Neuronal stem cell (in vitro differentiated cells): ENCODE measurements around the gene SLC25A15.

Experiments
- DNase-seq: peaks from one replicate; pipeline ENCODE4 v3.0.0-alpha.2; 2013; ENCODE audit warnings: low spot score
- H2AFZ ChIP-seq: one replicate; pipeline ENCODE4 v1.6.1; 2013; ENCODE audit warnings: mild to moderate bottlenecking, low read length, inconsistent platforms
- H2AK5ac ChIP-seq: 2 replicates; pipeline ENCODE4 v1.6.1; 2013; ENCODE audit warnings: low read depth, mild to moderate bottlenecking, inconsistent platforms, low read length, moderate library complexity, mixed read lengths
- H2BK120ac ChIP-seq: 2 replicates; pipeline ENCODE4 v1.6.1; 2013; ENCODE audit warnings: low read depth, mild to moderate bottlenecking, inconsistent platforms, low read length, moderate library complexity, mixed read lengths
- H2BK12ac ChIP-seq: one replicate; pipeline ENCODE4 v1.6.1; 2013; ENCODE audit warnings: low read length, inconsistent platforms
- H2BK15ac ChIP-seq: 2 replicates; pipeline ENCODE4 v1.6.1; 2013; ENCODE audit warnings: mild to moderate bottlenecking, low read length, inconsistent platforms, mixed read lengths
- H2BK5ac ChIP-seq: one replicate; pipeline ENCODE4 v1.6.1; 2013; ENCODE audit warnings: inconsistent platforms, mild to moderate bottlenecking, low read length, moderate library complexity
- H3K14ac ChIP-seq: one replicate; pipeline ENCODE4 v1.6.1; 2013; ENCODE audit warnings: low read length, inconsistent platforms
- H3K18ac ChIP-seq: 2 replicates; pipeline ENCODE4 v1.6.1; 2013; ENCODE audit warnings: low read length, inconsistent platforms
- H3K23ac ChIP-seq: 2 replicates; pipeline ENCODE4 v1.6.1; 2013; ENCODE audit warnings: low read depth, mild to moderate bottlenecking, mixed read lengths, low read length, inconsistent platforms; ENCODE audit not compliant: poor library complexity
- H3K27ac ChIP-seq: replicated peaks from 3 replicates; pipeline ENCODE4 v1.5.1; 2013; ENCODE audit warnings: low read length, inconsistent platforms
- H3K27me3 ChIP-seq, 3 experiments: 2 replicates each; pipeline ENCODE4 v1.6.1; 2013; ENCODE audit warnings: low read length in 3 of 3, mild to moderate bottlenecking in 2 of 3, inconsistent platforms in 1 of 3, low read depth in 1 of 3, mixed read lengths in 1 of 3, moderate library complexity in 1 of 3; ENCODE audit not compliant: control insufficient read depth in 3 of 3, insufficient read depth in 3 of 3
- H3K36me3 ChIP-seq, 2 donors: replicated peaks in 1 of 2; 2 replicates each; pipeline ENCODE4 v1.6.1; 2013; ENCODE audit warnings: low read length in 2 of 2; ENCODE audit not compliant: control insufficient read depth in 2 of 2, insufficient read depth in 2 of 2
- H3K4ac ChIP-seq: 2 replicates; pipeline ENCODE4 v1.6.1; 2013; ENCODE audit warnings: inconsistent platforms, mild to moderate bottlenecking, low read length, moderate library complexity
- H3K4me1 ChIP-seq, 2 donors: 1 replicate in 1 of 2; 2 replicates in 1 of 2; pipeline ENCODE4 v1.6.1; 2013; ENCODE audit warnings: low read length in 2 of 2, low read depth in 1 of 2; ENCODE audit not compliant: control insufficient read depth in 2 of 2, insufficient read depth in 1 of 2
- H3K4me2 ChIP-seq: one replicate; pipeline ENCODE4 v1.6.1; 2013; ENCODE audit warnings: mild to moderate bottlenecking, low read length, inconsistent platforms; ENCODE audit not compliant: insufficient read depth, poor library complexity, severe bottlenecking
- H3K4me3 ChIP-seq, 2 donors: 2 replicates each; pipeline ENCODE4 v1.5.1; 2013; ENCODE audit warnings: low read length in 2 of 2, mild to moderate bottlenecking in 2 of 2, inconsistent platforms in 1 of 2, moderate library complexity in 1 of 2
- H3K79me1 ChIP-seq: one replicate; pipeline ENCODE4 v1.6.1; 2013; ENCODE audit warnings: low read depth, mild to moderate bottlenecking, inconsistent platforms, low read length, moderate library complexity
- H3K9ac ChIP-seq: one replicate; pipeline ENCODE4 v1.6.1; 2013; ENCODE audit warnings: mild to moderate bottlenecking, low read depth, low read length, inconsistent platforms; ENCODE audit not compliant: poor library complexity
- H3K9me3 ChIP-seq, 2 donors: replicated peaks in 1 of 2; 2 replicates each; pipeline versions ENCODE3 to v1.6.1; 2013; ENCODE audit warnings: low read length in 2 of 2, mild to moderate bottlenecking in 2 of 2, inconsistent platforms in 1 of 2, low read depth in 1 of 2, mixed read lengths in 1 of 2, moderate library complexity in 1 of 2; ENCODE audit not compliant: control insufficient read depth in 2 of 2, insufficient read depth in 1 of 2
- H4K8ac ChIP-seq: one replicate; pipeline ENCODE4 v1.6.1; 2013; ENCODE audit warnings: low read depth, mild to moderate bottlenecking, inconsistent platforms, low read length, moderate library complexity
- H4K91ac ChIP-seq: one replicate; pipeline ENCODE4 v1.6.1; 2013; ENCODE audit warnings: low read length, low read depth, mild to moderate bottlenecking, inconsistent platforms; ENCODE audit not compliant: poor library complexity
- WGBS, 2 donors: extraction: QIAGEN DNeasy Blood & Tissue Kit; methylation state at CpG; one replicate each; pipeline ENCODE4 v1.1.7; 2013; ENCODE audit warnings: missing lambda C conversion rate in 2 of 2, mixed read lengths in 1 of 2; ENCODE audit not compliant: insufficient read length in 2 of 2, insufficient replicate concordance in 1 of 2; ENCODE audit errors: extremely low coverage in 2 of 2; 5-methylcytosine and 5-hydroxymethylcytosine counted together

The SLC25A15 gene

GRCh38 chr13:40793339-40793738 lies 3.9 kb downstream of the SLC25A15 start:
- Histone ChIP-seq H3K14ac (no peak overlapping the region), H3K4me3 (no peak overlapping the region), H4K8ac (no peak overlapping the region), H3K9ac (no peak overlapping the region), H3K27me3 (no peaks in the 10 kb centered on the region), H2BK12ac (no peak overlapping the region), H3K9me3 (no peaks in the 10 kb centered on the region), H2BK5ac (no peak overlapping the region), H3K36me3 (peaks cover 13 to 56% of the 10 kb centered on the region in 2 donors), H2BK120ac (no peak overlapping the region), H2BK15ac (no peak overlapping the region), H3K4me1 (peaks cover 2 to 4% of the 10 kb centered on the region in 2 donors), H3K27ac (no peak overlapping the region), H3K18ac (no peak overlapping the region), H3K4ac (no peak overlapping the region), H3K23ac (no peak overlapping the region), H3K4me2 (no peak overlapping the region), H2AK5ac (no peak overlapping the region), H3K79me1 (peaks cover 6% of the 10 kb centered on the region), H4K91ac (no peak overlapping the region), H2AFZ (no peak overlapping the region)
- no CpG with 5 or more reads among the region's 3 CpGs for WGBS, 2 donors
- no peak for DNase-seq

DNA sequence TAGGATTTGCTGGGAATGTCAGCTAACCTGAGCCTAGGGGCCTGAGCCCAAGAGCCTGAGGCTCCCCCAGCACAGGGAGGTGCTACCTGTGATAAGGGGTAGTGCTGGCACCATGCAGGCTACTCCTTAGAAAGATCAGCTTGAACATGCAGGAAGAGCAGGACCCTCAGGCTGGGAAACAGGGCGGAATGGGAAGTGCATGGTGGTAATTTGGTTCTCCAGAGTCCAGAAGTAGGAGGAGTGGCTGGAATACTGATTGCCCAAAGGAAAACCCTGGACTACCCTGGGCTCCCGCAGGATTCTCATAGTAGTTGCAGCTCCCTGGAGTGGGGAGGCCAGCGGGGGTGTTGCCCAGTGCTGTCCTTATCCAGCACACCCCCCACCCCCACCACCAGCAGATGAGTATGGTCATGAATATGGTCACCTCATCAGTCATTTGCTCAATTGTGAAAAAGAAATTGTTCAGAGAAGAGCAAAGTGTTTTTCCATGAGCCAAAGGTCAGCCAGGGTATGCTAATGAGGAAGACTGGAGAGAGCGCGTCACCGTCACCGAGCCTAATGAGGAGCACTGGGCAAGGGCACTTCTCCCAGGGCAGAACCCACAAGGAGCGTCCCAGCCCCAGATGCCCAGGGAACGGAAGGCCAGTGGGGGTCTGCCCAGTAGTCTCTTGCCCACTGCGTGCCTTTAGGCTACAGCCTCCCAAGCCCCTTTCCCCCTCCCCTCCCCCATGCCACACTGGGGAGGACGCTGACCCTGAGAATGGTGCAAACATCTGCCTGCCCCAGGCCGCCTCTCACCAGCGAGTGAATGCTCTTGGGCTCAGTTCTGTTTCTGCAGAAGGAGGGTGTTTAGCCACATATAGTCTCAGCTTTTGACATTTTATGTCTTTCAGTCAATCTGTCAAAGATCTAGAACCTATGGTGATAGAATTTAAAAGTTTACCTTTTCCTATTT lies 5.3 kb downstream of the SLC25A15 start:
- Histone ChIP-seq H2BK15ac (no peak overlapping the region), H4K91ac (no peak overlapping the region), H3K79me1 (peaks cover 6% of the 10 kb centered on the region), H3K18ac (no peak overlapping the region), H3K27me3 (no peaks in the 10 kb centered on the region), H2AK5ac (no peak overlapping the region), H3K23ac (no peak overlapping the region), H3K14ac (no peak overlapping the region), H3K36me3 (peaks cover 22 to 69% of the 10 kb centered on the region in 2 donors), H3K9ac (no peak overlapping the region), H2BK12ac (no peak overlapping the region), H2AFZ (no peak overlapping the region), H3K4ac (no peak overlapping the region), H3K27ac (no peak overlapping the region), H3K4me3 (no peak overlapping the region), H3K4me2 (no peak overlapping the region), H3K4me1 (peaks cover 2% of the 10 kb centered on the region in 2 donors), H3K9me3 (no peaks in the 10 kb centered on the region), H2BK120ac (no peak overlapping the region), H4K8ac (no peak overlapping the region), H2BK5ac (no peak overlapping the region)
- WGBS, 2 donors: no CpG with 5 or more reads among the region's 13 CpGs
- DNase-seq: no peak

DNA sequence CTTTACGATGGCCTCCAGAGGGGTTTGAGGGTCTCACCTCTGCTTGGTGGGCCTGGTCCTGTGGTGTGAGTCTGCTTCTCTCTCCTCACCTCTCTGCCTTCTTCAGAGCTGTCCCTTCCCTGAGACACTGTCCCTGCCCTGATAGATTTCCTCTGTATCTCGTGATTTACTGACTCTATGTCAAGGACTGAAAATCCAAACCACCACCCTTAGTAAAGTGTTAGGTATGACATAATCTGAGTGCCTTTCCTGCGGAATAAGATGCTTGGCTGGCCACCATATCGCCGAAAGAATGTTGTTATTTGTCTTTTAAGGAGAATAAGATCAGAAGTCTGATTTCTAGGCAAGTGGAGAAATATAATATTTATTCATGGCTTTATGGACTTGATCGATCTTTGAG lies 7.2 kb downstream of the SLC25A15 start:
- no CpG with 5 or more reads among the region's 6 CpGs for WGBS, 2 donors
- no peak overlapping the region for H3K9ac ChIP-seq
- H3K4me2 ChIP-seq: no peak overlapping the region
- no peak overlapping the region for H2BK5ac ChIP-seq
- no peak overlapping the region for H3K14ac ChIP-seq
- H3K27me3 ChIP-seq: no peaks in the 10 kb centered on the region
- no peak overlapping the region for H2BK15ac ChIP-seq
- no peak overlapping the region for H3K4me3 ChIP-seq
- no peaks in the 10 kb centered on the region for H3K79me1 ChIP-seq
- H4K8ac ChIP-seq: no peak overlapping the region
- H3K4me1 ChIP-seq: peaks cover 2% of the 10 kb centered on the region in 2 donors
- no peak overlapping the region for H3K18ac ChIP-seq
- no peak overlapping the region for H2BK12ac ChIP-seq
- H3K23ac ChIP-seq: no peak overlapping the region
- no peak for DNase-seq
- no peak overlapping the region for H3K4ac ChIP-seq
- H3K36me3 ChIP-seq: peaks cover 26 to 89% of the 10 kb centered on the region in 2 donors
- no peak overlapping the region for H2AFZ ChIP-seq
- H2AK5ac ChIP-seq: no peak overlapping the region
- no peak overlapping the region for H2BK120ac ChIP-seq
- H4K91ac ChIP-seq: no peak overlapping the region
- H3K9me3 ChIP-seq: no peaks in the 10 kb centered on the region
- H3K27ac ChIP-seq: no peak overlapping the region

DNA sequence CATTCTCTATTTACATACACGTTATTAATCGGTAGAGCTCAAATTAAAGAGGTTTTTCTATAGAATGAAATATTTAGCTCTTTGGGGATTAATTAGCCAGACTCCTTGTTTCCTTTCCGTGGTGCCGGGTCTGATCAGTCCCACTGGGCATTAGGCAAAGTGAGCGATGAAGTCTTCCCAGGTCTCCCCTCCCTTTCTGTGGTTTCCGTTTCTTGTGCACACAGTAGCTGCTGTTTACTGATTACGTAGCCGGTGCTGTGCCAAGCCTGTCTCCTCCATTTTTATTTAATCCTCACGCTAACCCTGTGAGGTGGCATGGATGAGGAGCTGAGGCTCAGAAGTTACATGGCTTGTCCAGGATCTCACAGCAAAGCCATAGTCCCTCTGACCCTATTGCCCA lies 9.0 kb downstream of the SLC25A15 start:
- no peak overlapping the region for H4K8ac ChIP-seq
- no peak overlapping the region for H3K4me2 ChIP-seq
- no peaks in the 10 kb centered on the region for H3K27me3 ChIP-seq
- H3K4me3 ChIP-seq: no peak overlapping the region
- peaks cover 2% of the 10 kb centered on the region in 2 donors for H3K4me1 ChIP-seq
- no peak overlapping the region for H3K23ac ChIP-seq
- no peak overlapping the region for H4K91ac ChIP-seq
- H2BK15ac ChIP-seq: no peak overlapping the region
- H3K4ac ChIP-seq: no peak overlapping the region
- no peaks in the 10 kb centered on the region for H3K9me3 ChIP-seq
- H3K36me3 ChIP-seq: peaks cover 31 to 94% of the 10 kb centered on the region in 2 donors
- no peak overlapping the region for H3K27ac ChIP-seq
- H2AK5ac ChIP-seq: no peak overlapping the region
- no peak overlapping the region for H2BK120ac ChIP-seq
- no CpG with 5 or more reads among the region's 9 CpGs for WGBS, 2 donors
- H3K18ac ChIP-seq: no peak overlapping the region
- H3K79me1 ChIP-seq: no peaks in the 10 kb centered on the region
- H3K14ac ChIP-seq: no peak overlapping the region
- H2BK5ac ChIP-seq: no peak overlapping the region
- no peak for DNase-seq
- no peak overlapping the region for H3K9ac ChIP-seq
- no peak overlapping the region for H2AFZ ChIP-seq
- no peak overlapping the region for H2BK12ac ChIP-seq
